ELF-1 (cell line): ENCODE data around the gene RIMBP3C.
"Not testable (repeated sequence)": the region's sequence is repeated elsewhere in the genome, so short reads cannot be mapped to it uniquely, and the experiment has no call there.

ENCODE experiments used
- DNase-seq: peaks from one replicate; pipeline ENCODE4 v3.0.0-alpha.2; 2016; ENCODE audit warnings: low read depth, low spot score

Gene RIMBP3C

GRCh38 chr22:21551361-21551760 is at the start of gene RIMBP3C:
TSS of gene RIMBP3C (minus strand) at chr22:21551461. CDS start at chr22:21550976, 485 bp downstream.
- not testable (repeated sequence) for DNase-seq

- no peak for DNase-seq
These were observed 48.0 kb upstream of the RIMBP3C start for GRCh38 chr22:21599053-21599893.

GRCh38 chr22:21598302-21598701 is 47.0 kb upstream of the RIMBP3C start:
- DNase-seq: no peak

GRCh38 chr22:21596356-21597135 is 45.3 kb upstream of the RIMBP3C start:
- DNase-seq: not testable (repeated sequence)

GRCh38 chr22:21594865-21595452 is 43.7 kb upstream of the RIMBP3C start:
- DNase-seq: no peak

GRCh38 chr22:21593406-21594232 is 42.4 kb upstream of the RIMBP3C start:
- DNase-seq: peak; percentile 27

- no peak for DNase-seq
These were observed 41.2 kb upstream of the RIMBP3C start for GRCh38 chr22:21592422-21592821.

- DNase-seq: no peak
These were observed 40.4 kb upstream of the RIMBP3C start for GRCh38 chr22:21591695-21592094.

- DNase-seq: no peak
These were observed 39.8 kb upstream of the RIMBP3C start for GRCh38 chr22:21590809-21591641.

- DNase-seq: no peak
These were observed 38.1 kb upstream of the RIMBP3C start for GRCh38 chr22:21589396-21589795.

GRCh38 chr22:21587803-21588611 is 36.7 kb upstream of the RIMBP3C start:
- DNase-seq: no peak

- no peak for DNase-seq
These were observed 34.1 kb upstream of the RIMBP3C start for GRCh38 chr22:21585389-21585788.

- DNase-seq: no peak
These were observed 31.8 kb upstream of the RIMBP3C start for GRCh38 chr22:21582801-21583740.

- DNase-seq: not testable (repeated sequence)
These were observed 29.9 kb upstream of the RIMBP3C start for GRCh38 chr22:21581009-21581713.

- DNase-seq: not testable (repeated sequence)
These were observed 29.4 kb upstream of the RIMBP3C start for GRCh38 chr22:21580623-21581007.

GRCh38 chr22:21579474-21579851 is 28.2 kb upstream of the RIMBP3C start:
- DNase-seq: no peak

GRCh38 chr22:21573750-21574494 is 22.7 kb upstream of the RIMBP3C start:
- DNase-seq: no peak
